Ishikawa (cell line): ENCODE results near the gene GTF3C1.

Source experiments
- CEBPB ChIP-seq: IDR thresholded peaks from 2 replicates; pipeline ENCODE4 v1.6.1; 2012
- CREB1 ChIP-seq: IDR thresholded peaks from 2 replicates; pipeline ENCODE4 v1.6.1; 2012; ENCODE audit warnings: low read depth
- EGR1 ChIP-seq: IDR thresholded peaks from 2 replicates; pipeline ENCODE4 v1.6.1; 2012
- RAD21 ChIP-seq: IDR thresholded peaks from 2 replicates; pipeline ENCODE4 v1.6.1; 2012; ENCODE audit warnings: low read depth
- TCF12 ChIP-seq: IDR thresholded peaks from 2 replicates; pipeline ENCODE4 v1.6.1; 2012; ENCODE audit warnings: low read depth
- YY1 ChIP-seq: IDR thresholded peaks from 2 replicates; pipeline ENCODE4 v1.6.1; 2012; ENCODE audit warnings: low read depth

- no peak for TF ChIP-seq TCF12
- no peak for TF ChIP-seq CREB1
- no peak for TF ChIP-seq RAD21
- no peak for TF ChIP-seq CEBPB
- TF ChIP-seq EGR1: no peak
- TF ChIP-seq YY1: no peak
These were observed 17.6 kb downstream of the GTF3C1 start for GRCh38 chr16:27531826-27532800.
